GM12878 (cell line): ENCODE measurements around the gene OR10G6. TPM values are rescaled to one million over a fixed set of nuclear protein-coding genes. Genes with fewer than 3 reads are reported as not detected.

Experiments used
- ATAC-seq: fragments of 200-7000 bp; cut with Tn5 transposase; 3 replicates; pipeline ENCODE4 v1.9.1; 2020; ENCODE audit warnings: mild to moderate bottlenecking, moderate library complexity
- BruUV-seq: library from RNA; stranded (reverse); fragments of 400-500 nt; replicated peaks from 2 replicates; lab custom pipeline; 2021; lab: Mats Ljungman, UMichigan
- CTCF ChIA-PET: fragments of 300-600 bp; sonication (Branson Sonifier 250); formaldehyde crosslinking; extraction: SDS; loops from one replicate; lab custom pipeline; 2021; ENCODE audit warnings: inconsistent platforms; lab: Yijun Ruan, JAX
- POLR2A ChIA-PET: fragments of 350-600 bp; formaldehyde crosslinking; extraction: SDS; loops from one replicate; lab custom pipeline; 2021; ENCODE audit warnings: inconsistent platforms; lab: Charles Lee
- RAD21 ChIA-PET: fragments of 300-600 bp; sonication (Branson Sonifier 250); formaldehyde crosslinking; loops from one replicate; lab custom pipeline; 2023; ENCODE audit warnings: antibody characterized with exemption; ENCODE audit not compliant: unreplicated experiment; lab: Charles Lee
- SMC1A ChIA-PET: fragments of 300-600 bp; sonication (Branson Sonifier 250); formaldehyde crosslinking; loops from one replicate; lab custom pipeline; 2023; ENCODE audit not compliant: unreplicated experiment, uncharacterized antibody; lab: Charles Lee
- DNase-seq: peaks from one replicate; pipeline ENCODE4 v3.0.0-alpha.2; 2011; ENCODE audit warnings: low read depth, low spot score
- FAIRE-seq: peaks from 3 replicates; lab custom pipeline; 2011; peaks lifted over from hg19 to GRCh38; lab: Jason Lieb, UNC
- H2AFZ ChIP-seq: 2 replicates; pipeline ENCODE4 v1.6.0; 2011; ENCODE audit warnings: low read depth, low read length, control low read depth; ENCODE audit not compliant: control insufficient read depth
- H3K27ac ChIP-seq: 2 replicates; pipeline ENCODE4 v1.5.1; 2011; ENCODE audit warnings: control low read depth; ENCODE audit not compliant: control insufficient read depth, insufficient read depth
- H3K27me3 ChIP-seq, 2 experiments: replicated peaks in 1 of 2; 2 replicates each; pipeline versions ENCODE4 v1.6.0 to v1.6.1; 2011; ENCODE audit warnings: low read length in 1 of 2; ENCODE audit not compliant: control insufficient read depth in 2 of 2, insufficient read depth in 2 of 2
- H3K36me3 ChIP-seq, 2 experiments: 2 replicates each; pipeline ENCODE4 v1.5.1; 2011; ENCODE audit warnings: low read length in 1 of 2; ENCODE audit not compliant: control insufficient read depth in 2 of 2, insufficient read depth in 2 of 2
- H3K4me1 ChIP-seq: 2 replicates; pipeline ENCODE4 v1.6.1; 2011; ENCODE audit warnings: mild to moderate bottlenecking, low read length, moderate library complexity, mixed read lengths; ENCODE audit not compliant: control insufficient read depth, insufficient read depth
- H3K4me2 ChIP-seq: 2 replicates; pipeline ENCODE4 v1.6.0; 2011; ENCODE audit warnings: control low read depth; ENCODE audit not compliant: control insufficient read depth, insufficient read depth
- H3K4me3 ChIP-seq: fragments of 200-600 bp; sonication (generic); 2 replicates; pipeline ENCODE4 v1.5.1; 2016
- H3K79me2 ChIP-seq: 2 replicates; pipeline ENCODE4 v1.6.0; 2011; ENCODE audit warnings: low read length; ENCODE audit not compliant: control insufficient read depth, insufficient read depth
- H3K9ac ChIP-seq: 2 replicates; pipeline ENCODE4 v1.8.0; 2011; ENCODE audit warnings: low read length, control low read depth, mixed read lengths; ENCODE audit not compliant: control insufficient read depth, insufficient read depth
- H3K9me3 ChIP-seq: replicated peaks from 3 replicates; pipeline ENCODE4 v1.5.1; 2011; ENCODE audit warnings: mild to moderate bottlenecking, low read length; ENCODE audit not compliant: control insufficient read depth, insufficient read depth
- H4K20me1 ChIP-seq: 2 replicates; pipeline ENCODE4 v1.6.0; 2011; ENCODE audit not compliant: control insufficient read depth, insufficient read depth
- ATF7 ChIP-seq: fragments of 450-650 bp; IDR thresholded peaks from 2 replicates; pipeline ENCODE4 v1.6.1; 2016; ENCODE audit warnings: low read depth, mild to moderate bottlenecking
- IKZF2 ChIP-seq, 2 experiments: fragments of 450-650 bp; IDR thresholded peaks; 2 replicates each; pipeline ENCODE4 v1.6.1; 2017; ENCODE audit warnings: mild to moderate bottlenecking in 2 of 2, moderate library complexity in 2 of 2
- IRF4 ChIP-seq: IDR thresholded peaks from 2 replicates; pipeline ENCODE4 v1.6.1; 2011; ENCODE audit warnings: low read depth, low read length
- KAT2A ChIP-seq: conservative IDR thresholded peaks from 2 replicates; pipeline ENCODE4 v1.6.1; 2011; ENCODE audit warnings: low read depth, low read length; ENCODE audit not compliant: control insufficient read depth
- MYB ChIP-seq: fragments of 150-350 bp; IDR thresholded peaks from 2 replicates; pipeline ENCODE4 v1.6.1; 2014; ENCODE audit warnings: mild to moderate bottlenecking, low read depth, low read length, borderline replicate concordance
- NR2C2 ChIP-seq: IDR thresholded peaks from 2 replicates; pipeline ENCODE4 v1.6.1; 2011; ENCODE audit warnings: borderline replicate concordance, low read depth; ENCODE audit not compliant: control insufficient read depth, insufficient read length
- PAX5 ChIP-seq: IDR thresholded peaks from 2 replicates; pipeline ENCODE4 v1.6.1; 2011; ENCODE audit warnings: low read depth, low read length, borderline replicate concordance
- POLR2AphosphoS5 ChIP-seq: IDR thresholded peaks from 2 replicates; pipeline ENCODE4 v1.6.1; 2011; ENCODE audit warnings: mild to moderate bottlenecking, low read length, inconsistent platforms
- SIX5 ChIP-seq: IDR thresholded peaks from 2 replicates; pipeline ENCODE4 v1.6.1; 2011; ENCODE audit warnings: mild to moderate bottlenecking, low read depth, low read length, moderate library complexity; ENCODE audit not compliant: severe bottlenecking
- SUZ12 ChIP-seq: fragments of 200-600 bp; sonication (generic); IDR thresholded peaks from one replicate; pipeline ENCODE4 v1.6.1; 2018; ENCODE audit warnings: antibody characterized with exemption, mild to moderate bottlenecking; ENCODE audit not compliant: unreplicated experiment
- ZNF24 ChIP-seq: fragments of 450-650 bp; IDR thresholded peaks from 2 replicates; pipeline ENCODE4 v1.6.1; 2017; ENCODE audit warnings: antibody characterized with exemption, mild to moderate bottlenecking
- ZNF622 ChIP-seq: fragments of 450-650 bp; IDR thresholded peaks from 2 replicates; pipeline ENCODE4 v1.6.1; 2017; ENCODE audit warnings: mild to moderate bottlenecking, inconsistent platforms
- WGBS: methylation state at CpG from one replicate; pipeline ENCODE4 v1.1.6; 2016; ENCODE audit warnings: low lambda C conversion rate; ENCODE audit not compliant: insufficient replicate concordance, insufficient coverage; ENCODE audit errors: missing lambda C conversion rate; 5-methylcytosine and 5-hydroxymethylcytosine counted together
- in situ Hi-C: fragments of 300-500 bp; cut with MboI; formaldehyde crosslinking; loops from 9 replicates; pipeline ENCODE4 v1.14.3; 2018; ENCODE audit warnings: mixed read lengths
- intact Hi-C: fragments of 100-400 bp; cut with micrococcal nuclease; formaldehyde crosslinking; loops from one replicate; pipeline ENCODE4 v1.14.2; 2022; ENCODE audit not compliant: unreplicated experiment
- polyA plus RNA-seq, 11 experiments: library from polyadenylated mRNA; depleted of rRNA in 4 of 11; unstranded in 6 of 11; stranded (reverse) in 5 of 11; fragments of >200 nt; fragmentation: Nextera tagmentation in 4 of 11; fragmentation: Illumina TruSeq in 1 of 11; extraction: Ambion mirVana in 4 of 11; extraction: Trizol in 1 of 11; gene quantifications; 1 replicate in 1 of 11; 2 replicates in 10 of 11; pipeline versions ENCODE4 v1.2.1 to v1.2.3, GENCODE V29; 2011 to 2016; ENCODE audit warnings: inconsistent platforms in 2 of 11, missing spikeins in 2 of 11, low read depth in 1 of 11
- total RNA-seq, 4 experiments: library from RNA; depleted of rRNA in 3 of 4; stranded (reverse); fragments of >200 nt in 3 of 4; fragmentation: Illumina TruSeq in 1 of 4; extraction: Trizol in 1 of 4; gene quantifications; 2 replicates each; pipeline versions ENCODE4 v1.2.1 to v1.2.3, GENCODE V29; 2013 to 2021
- TF ChIP-seq, protein P1 (sequence below): fragments of 450-650 bp; IDR thresholded peaks from 2 replicates; pipeline ENCODE4 v1.6.1; 2017; ENCODE audit warnings: mild to moderate bottlenecking
- TF ChIP-seq, protein P2 (sequence below): fragments of 450-650 bp; formaldehyde crosslinking; IDR thresholded peaks from 2 replicates; pipeline ENCODE4 v1.5.0; 2022; ENCODE audit warnings: mild to moderate bottlenecking, missing genetic modification characterization

The OR10G6 gene
- total and polyA plus RNA-seq, 10 of the 15 experiments (the other 5 are each of a cell fraction or from before 2014, with no cell fraction given), result not detected

DNA sequence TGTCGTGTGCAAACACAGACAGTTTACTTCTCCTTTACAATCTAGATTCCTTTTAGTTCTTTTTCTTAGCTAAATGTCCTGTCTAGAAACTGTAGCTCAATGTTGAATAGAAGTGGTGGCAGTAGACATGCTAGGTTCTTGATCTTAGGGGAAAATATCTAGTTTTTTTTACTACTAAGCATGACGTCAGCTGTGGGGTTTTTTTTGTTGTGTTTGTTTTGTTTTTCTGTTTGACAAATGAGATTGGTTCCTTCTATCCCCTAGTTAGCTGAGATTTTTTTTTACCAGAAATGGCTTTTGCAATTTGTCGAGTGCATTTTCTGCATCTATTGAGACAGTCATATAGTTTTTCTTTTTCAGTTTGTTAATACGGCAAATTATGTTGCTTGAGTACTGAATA lies 48.5 kb upstream of the OR10G6 start (continued):
- TF ChIP-seq, protein P1, sequence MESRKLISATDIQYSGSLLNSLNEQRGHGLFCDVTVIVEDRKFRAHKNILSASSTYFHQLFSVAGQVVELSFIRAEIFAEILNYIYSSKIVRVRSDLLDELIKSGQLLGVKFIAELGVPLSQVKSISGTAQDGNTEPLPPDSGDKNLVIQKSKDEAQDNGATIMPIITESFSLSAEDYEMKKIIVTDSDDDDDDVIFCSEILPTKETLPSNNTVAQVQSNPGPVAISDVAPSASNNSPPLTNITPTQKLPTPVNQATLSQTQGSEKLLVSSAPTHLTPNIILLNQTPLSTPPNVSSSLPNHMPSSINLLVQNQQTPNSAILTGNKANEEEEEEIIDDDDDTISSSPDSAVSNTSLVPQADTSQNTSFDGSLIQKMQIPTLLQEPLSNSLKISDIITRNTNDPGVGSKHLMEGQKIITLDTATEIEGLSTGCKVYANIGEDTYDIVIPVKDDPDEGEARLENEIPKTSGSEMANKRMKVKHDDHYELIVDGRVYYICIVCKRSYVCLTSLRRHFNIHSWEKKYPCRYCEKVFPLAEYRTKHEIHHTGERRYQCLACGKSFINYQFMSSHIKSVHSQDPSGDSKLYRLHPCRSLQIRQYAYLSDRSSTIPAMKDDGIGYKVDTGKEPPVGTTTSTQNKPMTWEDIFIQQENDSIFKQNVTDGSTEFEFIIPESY, result no peak
- TF ChIP-seq SUZ12, result no peak

DNA sequence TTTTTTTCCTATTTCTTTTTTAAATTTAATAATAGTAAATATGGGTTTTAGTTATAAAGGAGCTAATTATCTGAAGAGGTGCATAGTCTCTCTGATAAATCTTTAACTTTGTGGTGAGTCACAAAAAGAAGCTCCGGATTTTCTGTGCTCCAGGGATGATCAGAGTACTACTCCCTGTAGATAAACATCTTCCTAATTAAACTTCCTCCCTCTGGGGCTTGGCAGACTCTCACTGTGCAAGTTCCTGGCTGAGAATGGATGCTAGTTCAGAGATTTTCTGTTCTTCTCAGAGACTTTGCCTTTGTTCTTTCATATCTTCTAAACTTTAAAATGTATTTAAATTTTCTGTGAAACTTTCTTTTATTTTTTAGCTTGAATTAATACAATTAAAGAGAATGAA lies 46.3 kb upstream of the OR10G6 start, which contains the start of gene OR10G7:
TSS of gene OR10G7 (minus strand) at position 72 of the 400 bp plus-strand sequence. CDS start 2,324 bp downstream, outside the sequence.
- no peak for ATAC-seq
- FAIRE-seq, result no peak

More for the DNA sequence above, 46.3 kb upstream of the OR10G6 start, which contains the start of gene OR10G7:
- SMC1A ChIA-PET, result interaction anchor here (1.5 kb wide), 1 partner anchor 10 kb away, joined by 3 read pairs; no protein-coding TSS in a partner anchor
- Histone ChIP-seq H3K36me3 (no peaks in the 10 kb centered on the region), H3K9ac (no peak within 1 kb of the TSS), H3K4me2 (no peak within 1 kb of the TSS), H3K27ac (no peak within 1 kb of the TSS), H3K27me3 (no peaks in the 10 kb centered on the region), H3K4me1 (no peaks in the 10 kb centered on the region), H3K9me3 (no peaks in the 10 kb centered on the region), H2AFZ (no peak within 1 kb of the TSS), H3K4me3 (no peak within 1 kb of the TSS), H4K20me1 (no peaks in the 10 kb centered on the region), H3K79me2 (no peaks in the 10 kb centered on the region)
- RAD21 ChIA-PET, result no interaction called here
- in situ Hi-C loops, result no loop called here
- CTCF ChIA-PET, result interaction anchor here (1.5 kb wide), 1 partner anchor 23 kb away, joined by 3 read pairs; no protein-coding TSS in a partner anchor
- intact Hi-C loops, result no loop called here
- POLR2A ChIA-PET, result no interaction called here
- TF ChIP-seq KAT2A, result no peak
- no peak for TF ChIP-seq ATF7
- no peak for TF ChIP-seq NR2C2
- TF ChIP-seq SIX5, result no peak
- TF ChIP-seq IRF4, result no peak
- TF ChIP-seq, protein P2, sequence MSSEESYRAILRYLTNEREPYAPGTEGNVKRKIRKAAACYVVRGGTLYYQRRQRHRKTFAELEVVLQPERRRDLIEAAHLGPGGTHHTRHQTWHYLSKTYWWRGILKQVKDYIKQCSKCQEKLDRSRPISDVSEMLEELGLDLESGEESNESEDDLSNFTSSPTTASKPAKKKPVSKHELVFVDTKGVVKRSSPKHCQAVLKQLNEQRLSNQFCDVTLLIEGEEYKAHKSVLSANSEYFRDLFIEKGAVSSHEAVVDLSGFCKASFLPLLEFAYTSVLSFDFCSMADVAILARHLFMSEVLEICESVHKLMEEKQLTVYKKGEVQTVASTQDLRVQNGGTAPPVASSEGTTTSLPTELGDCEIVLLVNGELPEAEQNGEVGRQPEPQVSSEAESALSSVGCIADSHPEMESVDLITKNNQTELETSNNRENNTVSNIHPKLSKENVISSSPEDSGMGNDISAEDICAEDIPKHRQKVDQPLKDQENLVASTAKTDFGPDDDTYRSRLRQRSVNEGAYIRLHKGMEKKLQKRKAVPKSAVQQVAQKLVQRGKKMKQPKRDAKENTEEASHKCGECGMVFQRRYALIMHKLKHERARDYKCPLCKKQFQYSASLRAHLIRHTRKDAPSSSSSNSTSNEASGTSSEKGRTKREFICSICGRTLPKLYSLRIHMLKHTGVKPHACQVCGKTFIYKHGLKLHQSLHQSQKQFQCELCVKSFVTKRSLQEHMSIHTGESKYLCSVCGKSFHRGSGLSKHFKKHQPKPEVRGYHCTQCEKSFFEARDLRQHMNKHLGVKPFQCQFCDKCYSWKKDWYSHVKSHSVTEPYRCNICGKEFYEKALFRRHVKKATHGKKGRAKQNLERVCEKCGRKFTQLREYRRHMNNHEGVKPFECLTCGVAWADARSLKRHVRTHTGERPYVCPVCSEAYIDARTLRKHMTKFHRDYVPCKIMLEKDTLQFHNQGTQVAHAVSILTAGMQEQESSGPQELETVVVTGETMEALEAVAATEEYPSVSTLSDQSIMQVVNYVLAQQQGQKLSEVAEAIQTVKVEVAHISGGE (CRISPR knock-in tag), result no peak
- TF ChIP-seq MYB, result no peak
- no peak for TF ChIP-seq PAX5
- TF ChIP-seq IKZF2 (IDR thresholded peaks at IDR 0.05), result no peak
- no peak for TF ChIP-seq ZNF622
- TF ChIP-seq POLR2AphosphoS5, result no peak
- no peak for TF ChIP-seq ZNF24
- no peak for DNase-seq
- no TSS peak for BruUV-seq
- WGBS, result 0% methylated on average over 1 of the region's 1 CpG
